NCI-H526 (cell line): Measurements from ENCODE around the gene NEXN.
A peak's percentile ranks its signal among the peaks of the same experiment; 100 is the strongest.
"Not testable (repeated sequence)": the region's sequence is repeated elsewhere in the genome, so short reads cannot be mapped to it uniquely, and the experiment has no call there.

ENCODE experiments used
- DNase-seq, 2 experiments: peaks; one replicate each; lab custom pipeline; 2025; lab: John Stamatoyannopoulos, UW

NEXN gene

DNA sequence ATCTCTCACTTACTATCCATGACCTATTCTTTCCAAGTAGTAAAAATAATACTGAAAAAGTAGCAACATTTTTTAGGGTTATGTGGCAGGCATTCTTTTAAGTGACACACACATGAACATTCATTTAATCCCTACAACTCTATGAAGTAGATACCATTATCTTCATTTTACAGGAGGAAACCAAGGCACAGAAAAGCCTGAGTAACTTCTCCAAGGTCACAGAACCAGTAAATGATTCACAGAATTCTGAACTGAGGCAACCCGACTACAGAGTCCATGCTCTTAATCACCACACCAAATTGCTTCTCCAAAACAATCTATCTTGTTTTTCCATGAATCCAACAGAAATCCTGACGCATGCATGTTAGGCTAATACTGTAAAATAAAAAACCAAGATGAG lies 73.0 kb downstream of the NEXN start:
- DNase-seq, result no peak

- DNase-seq, result no peak
Measured at GRCh38 chr1:77966291-77966690, 77.9 kb downstream of the NEXN start.

GRCh38 chr1:77970192-77970591 lies 81.8 kb downstream of the NEXN start:
- no peak for DNase-seq

DNA sequence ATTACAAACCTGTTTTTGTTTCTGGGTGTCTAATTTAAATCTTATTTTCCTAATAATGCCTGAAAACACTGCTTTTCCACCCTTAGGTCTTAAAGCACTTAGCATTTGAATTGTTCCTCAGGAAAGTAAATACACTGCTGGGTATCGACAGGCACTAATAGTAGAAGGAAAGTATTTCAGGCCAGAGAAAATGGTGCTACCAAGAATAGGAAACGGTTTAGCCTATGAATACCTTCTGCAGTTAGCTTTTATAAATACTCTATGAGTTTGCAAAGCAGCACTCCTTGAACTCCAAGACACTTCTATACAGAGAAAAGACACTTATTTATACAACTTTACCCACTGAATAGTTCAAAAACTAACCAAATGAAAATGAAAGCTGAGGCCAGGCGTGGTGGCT lies 83.7 kb downstream of the NEXN start:
- no peak for DNase-seq

DNA sequence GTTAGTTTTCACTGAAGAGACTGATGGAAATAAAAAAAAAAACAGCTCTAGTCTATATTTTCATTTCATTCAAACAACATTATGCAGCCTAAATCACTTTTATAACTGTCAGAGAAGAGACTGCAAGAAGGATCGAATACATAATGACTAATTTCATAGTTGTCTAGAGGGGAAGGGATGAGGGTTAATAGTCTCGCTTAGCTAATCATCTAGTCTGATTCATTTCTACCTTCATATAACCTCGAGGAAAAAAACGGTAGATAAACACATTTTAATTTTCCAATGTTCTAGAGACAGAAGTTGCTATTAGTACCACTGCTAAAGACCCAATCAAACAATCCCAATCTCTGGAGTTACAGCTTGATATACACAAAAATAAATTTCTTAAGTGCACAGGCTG lies 87.0 kb downstream of the NEXN start:
- DNase-seq, result no peak

DNA sequence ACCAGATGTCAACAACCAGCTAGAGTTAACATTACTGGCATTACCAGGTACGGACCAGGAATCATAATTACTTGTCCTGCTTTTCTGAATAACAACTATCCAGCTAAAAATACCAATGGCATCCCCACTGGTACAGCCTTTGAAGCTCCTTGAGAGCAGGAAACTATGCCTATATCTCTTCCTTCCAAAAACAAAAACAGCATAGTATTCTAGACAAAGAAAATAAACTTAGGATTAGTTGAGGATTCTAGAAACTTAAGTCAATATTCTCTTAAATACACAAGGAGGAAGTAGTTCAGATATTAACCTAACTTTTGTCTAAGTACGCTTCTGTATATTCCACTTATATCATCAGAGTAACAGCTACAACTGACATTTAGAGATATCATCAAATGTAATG lies 87.5 kb downstream of the NEXN start:
- DNase-seq, result no peak

GRCh38 chr1:77976433-77977076 lies 88.1 kb downstream of the NEXN start:
- peak in 1 of 2 experiments; percentile 17 for DNase-seq

DNA sequence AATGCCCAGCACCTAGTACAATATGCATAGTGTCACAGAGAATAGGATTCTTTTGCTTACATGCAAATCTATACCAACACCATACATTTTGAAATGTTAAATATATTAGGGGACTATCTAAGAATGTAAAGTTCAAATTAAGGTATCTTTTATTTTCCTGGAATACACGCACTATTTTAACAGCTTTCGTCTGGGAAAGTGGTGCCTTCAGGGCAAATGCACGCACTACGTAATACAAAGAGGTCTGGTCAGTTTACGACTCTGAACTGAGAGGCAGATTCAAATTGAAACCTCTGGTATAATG lies 89.5 kb downstream of the NEXN start:
- DNase-seq, result no peak

GRCh38 chr1:77978293-77978968 lies 90.0 kb downstream of the NEXN start:
- peak; percentile 94 to 95 for DNase-seq

- peak; percentile 97 to 99 for DNase-seq
Measured at GRCh38 chr1:77978969-77979876, 90.8 kb downstream of the NEXN start, which contains the start of gene FUBP1. Gene FUBP1 (minus strand): TSS chr1:77979072. CDS start chr1:77979004, 68 bp downstream.

DNA sequence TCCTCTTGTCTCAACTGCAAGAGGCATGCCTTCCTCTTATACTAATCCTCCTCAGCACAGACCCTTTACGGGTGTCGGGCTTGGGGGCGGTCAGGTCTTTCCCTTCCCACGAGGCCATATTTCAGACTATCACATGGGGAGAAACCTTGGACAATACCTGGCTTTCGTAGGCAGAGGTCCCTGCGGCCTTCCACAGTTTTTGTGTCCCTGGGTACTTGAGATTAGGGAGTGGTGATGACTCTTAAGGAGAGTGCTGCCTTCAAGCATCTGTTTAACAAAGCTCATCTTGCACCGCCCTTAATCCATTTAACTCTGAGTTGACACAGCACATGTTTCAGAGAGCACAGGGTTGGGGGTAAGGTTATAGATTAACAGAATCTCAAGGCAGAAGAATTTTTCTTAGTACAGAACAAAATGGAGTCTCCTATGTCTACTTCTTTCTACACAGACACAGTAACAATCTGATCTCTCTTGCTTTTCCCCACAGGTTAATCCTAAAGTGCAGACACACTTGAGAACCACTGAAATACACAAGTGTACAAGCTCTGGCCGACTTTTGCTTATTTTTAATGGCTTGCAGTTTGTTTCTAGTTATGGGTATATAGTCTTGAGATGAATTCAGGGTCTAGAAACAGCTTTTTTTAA lies 95.0 kb downstream of the NEXN start:
- not testable (repeated sequence) for DNase-seq

DNA sequence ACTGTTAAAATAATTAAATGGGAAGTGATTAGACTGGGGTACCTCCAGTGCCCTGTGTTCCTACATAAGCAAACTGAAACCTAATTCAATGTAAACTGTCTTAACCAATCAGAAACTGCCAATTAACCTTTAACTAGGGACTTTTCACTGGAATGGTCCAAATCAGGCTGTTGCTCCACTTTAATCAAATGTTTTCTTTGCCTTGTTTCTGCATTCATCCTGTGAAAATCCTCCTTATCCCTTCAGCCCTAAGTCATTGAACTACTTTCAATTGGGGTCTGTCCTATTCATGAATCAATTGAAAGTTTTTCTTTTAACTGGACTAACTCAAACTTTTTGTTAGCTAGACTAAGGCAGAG lies 95.6 kb downstream of the NEXN start:
- no peak for DNase-seq

GRCh38 chr1:77984629-77985028 lies 96.2 kb downstream of the NEXN start:
- no peak for DNase-seq

- DNase-seq, result no peak
Measured at GRCh38 chr1:77986810-77987209, 98.4 kb downstream of the NEXN start.

DNA sequence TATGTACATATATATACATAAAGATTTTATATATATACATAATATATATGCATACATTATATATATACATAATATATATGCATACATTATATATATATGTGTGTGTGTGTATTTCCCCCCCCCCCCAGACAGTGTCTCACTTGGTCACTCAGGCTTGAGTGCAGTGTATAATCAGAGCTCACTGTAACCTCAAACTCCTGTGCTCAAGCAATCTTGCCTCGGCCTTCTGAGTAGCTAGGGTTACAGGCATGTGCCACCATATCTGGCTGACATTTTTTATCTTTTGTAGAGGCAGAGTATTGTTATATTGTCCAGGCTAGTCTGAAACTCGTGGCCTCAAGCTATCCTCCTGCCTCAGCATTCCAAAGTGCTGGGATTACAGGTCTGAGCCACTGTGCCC lies 99.5 kb downstream of the NEXN start:
- DNase-seq, result no peak

GRCh38 chr1:77989744-77990143 lies 101.3 kb downstream of the NEXN start:
- no peak for DNase-seq

DNA sequence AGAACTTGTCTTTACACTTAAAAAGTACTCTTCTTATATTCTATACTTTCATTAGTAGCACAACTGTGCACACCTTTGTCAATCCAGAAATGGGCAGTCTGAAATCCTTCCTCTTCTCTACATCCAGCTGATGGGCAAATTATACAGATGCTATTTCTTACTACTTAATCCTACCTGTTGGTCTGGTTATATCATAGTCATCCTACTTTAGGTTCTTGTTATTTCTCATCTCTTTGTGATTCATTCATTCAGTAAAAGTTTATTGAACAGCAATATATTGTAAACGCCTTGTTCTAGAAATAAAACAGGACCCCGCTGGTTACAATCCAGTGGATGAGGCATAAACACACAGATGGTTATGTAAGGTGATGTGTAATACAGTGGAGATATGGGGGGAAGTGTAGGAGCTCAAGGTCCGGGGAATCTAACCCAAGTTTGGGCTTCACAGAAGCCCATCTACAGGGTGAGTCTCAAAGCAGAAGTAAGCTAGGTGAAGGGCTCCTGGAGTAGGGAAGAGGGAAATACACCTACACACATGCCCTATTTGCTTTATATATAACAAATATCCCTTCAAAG lies 102.3 kb downstream of the NEXN start:
- no peak for DNase-seq

- DNase-seq, result no peak
Measured at GRCh38 chr1:77991638-77992037, 103.2 kb downstream of the NEXN start.
